Islet of Langerhans (tissue), 1 donor: Measurements from ENCODE around the gene LHFPL6.

ENCODE experiments used
- FAIRE-seq: peaks from one replicate; lab custom pipeline; 2011; peaks lifted over from hg19 to GRCh38; lab: Jason Lieb, UNC

LHFPL6 gene

GRCh38 chr13:39602614-39603366 lies at the start of gene LHFPL6:
TSS of gene LHFPL6 (minus strand) at chr13:39603193.
- no peak for FAIRE-seq

- FAIRE-seq = no peak
Observed at GRCh38 chr13:39646122-39646521, 43.1 kb upstream of the LHFPL6 start.

GRCh38 chr13:39641645-39642044 lies 38.7 kb upstream of the LHFPL6 start:
- no peak for FAIRE-seq

- FAIRE-seq = no peak
Observed at GRCh38 chr13:39637890-39638289, 34.9 kb upstream of the LHFPL6 start.

- no peak for FAIRE-seq
Observed at GRCh38 chr13:39635564-39635963, 32.6 kb upstream of the LHFPL6 start.

GRCh38 chr13:39632994-39633393 lies 30.0 kb upstream of the LHFPL6 start:
- no peak for FAIRE-seq

GRCh38 chr13:39631307-39631706 lies 28.3 kb upstream of the LHFPL6 start:
- no peak for FAIRE-seq

- FAIRE-seq = no peak
Observed at GRCh38 chr13:39623466-39623865, 20.5 kb upstream of the LHFPL6 start.

GRCh38 chr13:39618561-39618960 lies 15.6 kb upstream of the LHFPL6 start:
- FAIRE-seq = no peak

- peak; percentile 96 for FAIRE-seq
Observed at GRCh38 chr13:39616087-39616694, 13.2 kb upstream of the LHFPL6 start.

- peak; percentile 96 for FAIRE-seq
Observed at GRCh38 chr13:39612023-39612637, 9.1 kb upstream of the LHFPL6 start.

- FAIRE-seq = no peak
Observed at GRCh38 chr13:39607876-39608275, 4.9 kb upstream of the LHFPL6 start.

GRCh38 chr13:39605677-39606320 lies 2.8 kb upstream of the LHFPL6 start:
- no peak for FAIRE-seq

- no peak for FAIRE-seq
Observed at GRCh38 chr13:39604756-39605155, 1.8 kb upstream of the LHFPL6 start.

GRCh38 chr13:39603424-39603947 lies 493 bp upstream of the LHFPL6 start:
- no peak for FAIRE-seq

GRCh38 chr13:39602277-39602613 lies 748 bp downstream of the LHFPL6 start:
- no peak for FAIRE-seq

GRCh38 chr13:39601636-39602035 lies 1.4 kb downstream of the LHFPL6 start:
- FAIRE-seq = no peak

GRCh38 chr13:39600766-39601165 lies 2.2 kb downstream of the LHFPL6 start:
- no peak for FAIRE-seq

- no peak for FAIRE-seq
Observed at GRCh38 chr13:39599842-39600241, 3.2 kb downstream of the LHFPL6 start.

- no peak for FAIRE-seq
Observed at GRCh38 chr13:39599012-39599411, 4.0 kb downstream of the LHFPL6 start.

- no peak for FAIRE-seq
Observed at GRCh38 chr13:39597838-39598237, 5.2 kb downstream of the LHFPL6 start.

GRCh38 chr13:39596685-39597084 lies 6.3 kb downstream of the LHFPL6 start:
- no peak for FAIRE-seq

GRCh38 chr13:39596176-39596575 lies 6.8 kb downstream of the LHFPL6 start:
- no peak for FAIRE-seq
